ENCODE data around the gene MGLL. TPM values are rescaled to one million over a fixed set of nuclear protein-coding genes. Genes with fewer than 3 reads are reported as not detected.

MGLL gene
- total RNA-seq, 1 donor from 2014 or later = 11.3 TPM

GRCh38 chr3:127800508-127800907, 21.8 kb downstream of the MGLL start:
- no peak for TF ChIP-seq CTCF (conservative IDR thresholded peaks at IDR 0.05)
- Mint-ChIP-seq H3K36me3 (ENCODE audit: low read depth) (peaks cover 5% of the 10 kb centered on the region), H3K4me1 (peaks cover 24% of the 10 kb centered on the region), H3K4me3 (no peak overlapping the region), H3K27ac (ENCODE audit: unreplicated experiment) (no peak overlapping the region), H3K9me3 (no peaks in the 10 kb centered on the region), H3K27me3 (ENCODE audit: low read depth) (no peaks in the 10 kb centered on the region)
- no peak for DNase-seq (ENCODE audit: low read depth, low spot score)

- no peaks in the 10 kb centered on the region for H3K9me3 Mint-ChIP-seq
- no peak for DNase-seq (ENCODE audit: low read depth, low spot score)
- no peak overlapping the region for H3K4me3 Mint-ChIP-seq
- peaks cover 19% of the 10 kb centered on the region for H3K4me1 Mint-ChIP-seq
- H3K27ac Mint-ChIP-seq (ENCODE audit: unreplicated experiment) = no peak overlapping the region
- H3K36me3 Mint-ChIP-seq (ENCODE audit: low read depth) = peaks cover 7% of the 10 kb centered on the region
- no peak for TF ChIP-seq CTCF (conservative IDR thresholded peaks at IDR 0.05)
- H3K27me3 Mint-ChIP-seq (ENCODE audit: low read depth) = no peaks in the 10 kb centered on the region
These were observed 22.7 kb downstream of the MGLL start for GRCh38 chr3:127799476-127800222.

GRCh38 chr3:127798716-127799115, 23.6 kb downstream of the MGLL start:
- H3K27me3 Mint-ChIP-seq (ENCODE audit: low read depth) = no peaks in the 10 kb centered on the region
- peaks cover 4% of the 10 kb centered on the region for H3K9me3 Mint-ChIP-seq
- peaks cover 10% of the 10 kb centered on the region for H3K36me3 Mint-ChIP-seq (ENCODE audit: low read depth)
- H3K4me1 Mint-ChIP-seq = peaks cover 12% of the 10 kb centered on the region
- no peak for DNase-seq (ENCODE audit: low read depth, low spot score)
- no peak overlapping the region for H3K4me3 Mint-ChIP-seq
- H3K27ac Mint-ChIP-seq (ENCODE audit: unreplicated experiment) = peak overlapping the region; percentile 29
- no peak for TF ChIP-seq CTCF (conservative IDR thresholded peaks at IDR 0.05)

GRCh38 chr3:127796831-127797150, 25.5 kb downstream of the MGLL start:
- TF ChIP-seq CTCF (conservative IDR thresholded peaks at IDR 0.05) = no peak
- peaks cover 11% of the 10 kb centered on the region for H3K4me1 Mint-ChIP-seq
- peaks cover 10% of the 10 kb centered on the region for H3K36me3 Mint-ChIP-seq (ENCODE audit: low read depth)
- H3K9me3 Mint-ChIP-seq = peaks cover 4% of the 10 kb centered on the region
- H3K27ac Mint-ChIP-seq (ENCODE audit: unreplicated experiment) = no peak overlapping the region
- no peak overlapping the region for H3K4me3 Mint-ChIP-seq
- H3K27me3 Mint-ChIP-seq (ENCODE audit: low read depth) = no peaks in the 10 kb centered on the region
- no peak for DNase-seq (ENCODE audit: low read depth, low spot score)

GRCh38 chr3:127796045-127796830, 26.1 kb downstream of the MGLL start:
- no peak overlapping the region for H3K4me3 Mint-ChIP-seq

More at GRCh38 chr3:127796045-127796830, 26.1 kb downstream of the MGLL start:
- peaks cover 10% of the 10 kb centered on the region for H3K36me3 Mint-ChIP-seq (ENCODE audit: low read depth)
- peaks cover 17% of the 10 kb centered on the region for H3K4me1 Mint-ChIP-seq
- peak overlapping the region; percentile 1 for H3K27ac Mint-ChIP-seq (ENCODE audit: unreplicated experiment)
- TF ChIP-seq CTCF (conservative IDR thresholded peaks at IDR 0.05) = no peak
- H3K9me3 Mint-ChIP-seq = peaks cover 4% of the 10 kb centered on the region
- H3K27me3 Mint-ChIP-seq (ENCODE audit: low read depth) = no peaks in the 10 kb centered on the region
- DNase-seq (ENCODE audit: low read depth, low spot score) = no peak
